SK-N-MC (cell line): ENCODE results near the gene HDAC4.

Experiments
- DNase-seq: peaks from one replicate; pipeline ENCODE4 v3.0.0-alpha.2; 2011; ENCODE audit warnings: low read depth, low spot score
- H3K27ac ChIP-seq: fragments of 200-600 bp; sonication (generic); 2 replicates; pipeline ENCODE4 v1.5.1; 2016; ENCODE audit warnings: mixed run types
- H3K36me3 ChIP-seq: fragments of 200-600 bp; sonication (generic); 2 replicates; pipeline ENCODE4 v1.6.1; 2017; ENCODE audit warnings: antibody characterized with exemption, low read length, mixed read lengths; ENCODE audit not compliant: insufficient read depth
- H3K4me3 ChIP-seq: fragments of 200-600 bp; sonication (generic); 2 replicates; pipeline ENCODE4 v1.5.1; 2016
- H3K9ac ChIP-seq: fragments of 200-600 bp; sonication (generic); 2 replicates; pipeline ENCODE4 v1.8.0; 2017; ENCODE audit warnings: mixed run types, mixed read lengths; ENCODE audit not compliant: insufficient read length
- H3K9me3 ChIP-seq: fragments of 200-600 bp; sonication (generic); 2 replicates; pipeline ENCODE4 v1.6.1; 2017; ENCODE audit warnings: low read depth, mild to moderate bottlenecking, antibody characterized with exemption, low read length, moderate library complexity, mixed read lengths
- EZH2 ChIP-seq: fragments of 200-600 bp; sonication (generic); IDR thresholded peaks from one replicate; pipeline ENCODE4 v1.6.1; 2017; ENCODE audit warnings: antibody characterized with exemption
- FOXP2 ChIP-seq: optimal IDR thresholded peaks from 2 replicates; pipeline ENCODE3; 2011; ENCODE audit warnings: mild to moderate bottlenecking, moderate library complexity; ENCODE audit not compliant: insufficient read depth; ENCODE audit errors: extremely low read length, control extremely low read depth
- POLR2AphosphoS5 ChIP-seq: IDR thresholded peaks from 2 replicates; pipeline ENCODE4 v1.6.1; 2012; ENCODE audit warnings: mild to moderate bottlenecking, low read depth, low read length, borderline replicate concordance

The HDAC4 gene

DNA sequence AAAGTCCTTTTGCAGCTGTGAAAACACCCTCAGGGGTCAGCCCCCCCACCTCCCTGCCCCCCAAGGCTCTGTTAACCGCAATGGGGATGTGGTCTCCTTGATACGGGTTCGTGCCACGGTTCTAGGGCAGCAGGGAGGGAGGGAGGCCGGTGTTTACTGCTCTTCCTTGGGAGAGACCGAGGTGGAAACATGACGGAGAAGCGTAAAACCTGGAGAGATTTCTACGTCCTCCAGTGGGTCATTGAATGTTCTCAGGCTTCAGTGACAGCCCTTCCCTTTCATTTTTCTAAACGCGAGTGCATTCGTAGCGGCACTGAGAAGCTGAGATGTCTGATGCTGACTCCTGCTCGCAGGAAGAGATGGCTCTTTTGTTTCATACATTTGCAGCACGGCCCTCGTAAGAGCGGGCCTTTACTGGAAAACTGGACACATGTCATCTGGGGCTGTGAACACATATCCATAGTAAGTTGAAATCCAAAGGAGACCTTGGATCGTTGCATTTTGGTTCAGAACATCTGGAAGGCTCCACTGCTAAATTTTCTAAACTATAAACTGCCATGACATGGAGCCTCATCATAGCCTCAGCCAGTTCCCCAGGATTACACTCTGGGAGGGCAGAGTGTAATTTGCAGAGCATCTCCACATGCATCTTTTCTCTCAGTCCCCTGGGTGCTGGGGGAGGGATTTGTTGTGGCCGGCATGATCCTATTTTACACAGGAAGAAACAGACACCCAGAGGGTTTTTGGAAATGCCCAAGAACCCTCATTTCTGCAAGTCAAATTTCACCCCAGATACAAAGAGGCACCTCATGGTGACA is 40.6 kb upstream of the HDAC4 start:
- H3K4me3 ChIP-seq = no peak overlapping the region

DNA sequence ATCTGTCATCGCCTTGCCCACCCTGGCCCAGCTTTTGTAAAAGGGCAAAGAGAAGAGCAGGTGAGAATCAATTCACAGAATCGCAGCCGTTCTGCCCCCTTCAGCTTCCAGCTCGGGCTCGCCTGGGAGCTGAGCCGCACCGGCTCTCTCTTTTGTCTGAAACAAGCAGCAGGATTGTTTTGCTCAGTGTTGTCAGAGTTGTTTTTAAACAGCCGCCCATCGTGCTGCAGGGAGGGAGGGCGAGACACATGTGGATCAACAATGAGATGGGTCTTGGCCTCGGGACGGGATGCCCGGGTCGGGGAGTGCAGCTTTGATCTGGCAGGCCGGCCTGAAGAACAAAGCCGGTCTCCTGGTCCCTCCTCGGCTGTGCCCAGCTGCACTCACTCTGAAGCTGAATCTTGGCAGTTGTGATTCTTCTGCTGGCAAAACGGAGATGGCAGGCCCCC is 39.7 kb upstream of the HDAC4 start:
- no peak for DNase-seq
- no peak overlapping the region for H3K4me3 ChIP-seq
- no peak overlapping the region for H3K9ac ChIP-seq

More for the DNA sequence above, 40.6 kb upstream of the HDAC4 start:
- H3K9me3 ChIP-seq = peaks cover 3% of the 10 kb centered on the region; the same call in 1 of the 2 replicates
- TF ChIP-seq POLR2AphosphoS5 (no peak), FOXP2 (no peak), EZH2 (no peak)
- DNase-seq = no peak
- no peak overlapping the region for H3K27ac ChIP-seq
- no peaks in the 10 kb centered on the region; the same call in 1 of the 2 replicates for H3K36me3 ChIP-seq
- H3K9ac ChIP-seq = no peak overlapping the region

DNA sequence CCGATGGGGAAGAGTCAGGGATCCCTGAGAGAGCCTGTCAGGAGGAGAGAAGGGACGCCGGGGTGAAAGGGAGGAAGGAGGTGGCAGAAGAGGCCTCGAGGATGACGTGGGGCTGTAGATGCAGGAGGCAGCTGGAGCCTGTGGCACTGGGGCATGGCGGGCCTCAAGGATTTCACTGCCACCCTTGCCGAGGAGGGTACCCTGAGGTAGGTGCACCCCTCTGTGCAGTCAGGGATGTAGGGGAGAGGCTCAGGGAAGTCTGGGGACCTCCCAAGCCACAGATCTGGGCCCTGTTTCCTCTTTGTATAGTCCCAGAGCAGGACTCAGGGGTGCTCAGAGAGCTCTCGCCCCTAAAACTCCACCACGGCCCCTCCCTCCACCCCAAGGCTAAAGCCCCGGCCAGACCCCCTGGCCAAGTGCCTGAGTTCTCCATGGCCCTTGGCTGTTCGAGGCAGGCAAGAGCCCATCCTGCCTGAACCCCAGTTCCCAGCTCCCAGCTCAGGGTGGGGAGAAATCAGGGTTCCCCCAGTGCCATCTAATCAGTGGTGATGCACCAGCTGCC is 39.0 kb upstream of the HDAC4 start:
- TF ChIP-seq POLR2AphosphoS5 = no peak
- no peak for TF ChIP-seq FOXP2
- TF ChIP-seq EZH2 = no peak
- Histone ChIP-seq H3K9me3 (no peaks in the 10 kb centered on the region), H3K36me3 (no peaks in the 10 kb centered on the region), H3K27ac (no peak overlapping the region), H3K4me3 (no peak overlapping the region), H3K9ac (no peak overlapping the region)
- DNase-seq = no peak

More for the DNA sequence above, 39.7 kb upstream of the HDAC4 start:
- Histone ChIP-seq H3K27ac (no peak overlapping the region), H3K36me3 (no peaks in the 10 kb centered on the region), H3K9me3 (no peaks in the 10 kb centered on the region)
- no peak for TF ChIP-seq POLR2AphosphoS5
- no peak for TF ChIP-seq FOXP2
- TF ChIP-seq EZH2 = no peak

DNA sequence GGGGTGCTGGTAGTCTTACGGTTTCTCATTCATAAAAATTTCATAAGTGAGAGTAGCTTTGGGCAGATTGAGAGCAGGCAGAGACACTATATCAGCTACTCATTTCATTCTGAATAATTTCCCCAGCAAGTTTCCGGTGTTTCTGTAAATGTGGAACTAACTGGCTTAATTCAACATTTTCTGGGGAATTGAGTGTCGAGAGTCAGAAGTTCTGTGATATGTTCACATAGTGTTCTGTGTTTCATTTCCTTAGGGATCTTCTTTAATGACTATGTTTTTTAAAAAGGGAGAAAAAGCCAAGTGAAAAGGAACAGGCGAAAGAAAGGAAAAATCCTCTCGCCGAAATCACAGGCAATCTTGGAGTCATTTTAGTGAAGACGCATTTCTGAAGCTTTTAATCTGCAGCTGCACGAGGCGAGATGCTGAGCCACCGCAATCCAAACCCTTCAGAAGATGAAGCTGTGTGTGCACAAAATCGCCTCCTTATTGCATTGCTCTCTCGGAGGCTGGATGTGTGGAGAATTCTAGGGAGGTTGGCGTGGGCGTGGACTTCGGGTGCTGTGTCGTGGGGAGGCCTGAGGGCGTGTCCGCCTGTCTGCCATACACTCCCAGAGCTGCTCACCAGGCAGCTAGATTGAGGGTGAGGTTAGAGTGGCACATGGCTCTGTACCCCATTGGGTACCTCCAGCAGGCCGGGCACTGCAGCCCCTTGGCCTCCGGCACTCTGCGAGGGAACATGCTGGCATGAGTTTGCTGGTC is 38.4 kb upstream of the HDAC4 start:
- Histone ChIP-seq H3K9me3 (no peaks in the 10 kb centered on the region), H3K36me3 (no peaks in the 10 kb centered on the region), H3K27ac (no peak overlapping the region), H3K4me3 (no peak overlapping the region), H3K9ac (no peak overlapping the region)
- no peak for DNase-seq
- TF ChIP-seq EZH2 (no peak), FOXP2 (no peak), POLR2AphosphoS5 (no peak)

DNA sequence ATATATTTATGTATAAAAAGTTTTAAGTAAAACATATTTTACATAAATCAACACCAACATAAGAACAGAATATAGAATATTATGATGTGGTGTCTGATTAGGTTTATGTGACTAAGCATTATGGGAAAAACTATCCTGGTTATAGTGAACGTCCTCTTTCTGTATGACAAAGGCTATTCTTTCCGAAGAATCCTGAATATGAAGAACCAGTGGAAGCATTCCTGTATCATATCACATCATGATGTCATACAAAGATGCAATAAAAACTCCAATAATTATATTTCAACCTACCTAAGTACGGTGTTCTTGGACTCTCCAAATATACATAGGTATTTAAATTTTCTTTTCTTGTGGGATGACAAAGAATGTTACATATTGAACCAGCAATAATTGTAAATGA is 37.5 kb upstream of the HDAC4 start:
- no peak overlapping the region for H3K4me3 ChIP-seq
- TF ChIP-seq POLR2AphosphoS5 (no peak), EZH2 (no peak), FOXP2 (no peak)
- no peak overlapping the region for H3K9ac ChIP-seq
- no peaks in the 10 kb centered on the region for H3K36me3 ChIP-seq
- no peak for DNase-seq
- no peak overlapping the region for H3K27ac ChIP-seq
- no peaks in the 10 kb centered on the region for H3K9me3 ChIP-seq

DNA sequence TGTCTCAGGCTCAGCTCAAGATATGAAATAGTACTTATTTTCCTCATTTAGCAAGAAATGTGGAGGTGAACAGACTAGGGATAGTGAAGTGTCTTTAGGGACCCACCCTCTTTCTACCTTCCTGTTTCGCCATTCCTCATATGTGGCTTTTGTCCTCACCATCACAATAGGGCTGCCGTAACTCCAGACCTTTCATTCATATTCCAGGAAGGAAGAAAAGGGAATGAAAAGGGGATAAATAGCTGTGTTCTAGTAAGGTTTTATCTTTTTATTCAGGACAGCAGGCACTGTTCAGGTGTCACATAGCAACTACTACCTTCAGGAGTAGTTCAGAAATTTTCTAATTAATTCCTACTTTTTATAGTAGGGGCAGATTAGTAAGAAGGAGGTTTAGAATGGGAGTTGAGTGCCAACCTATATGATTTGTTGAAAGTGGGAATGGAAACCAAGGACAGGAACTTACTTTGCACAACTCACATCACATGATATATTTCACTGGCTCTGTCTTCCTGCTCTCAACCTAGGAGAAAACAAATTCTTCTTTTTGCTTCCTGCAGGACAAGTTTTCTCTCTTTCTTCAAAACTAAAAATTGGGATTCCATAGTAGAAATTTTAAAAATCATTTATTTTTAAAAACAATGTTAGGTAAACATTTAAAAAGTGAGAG is 36.0 kb upstream of the HDAC4 start:
- TF ChIP-seq EZH2 (no peak), FOXP2 (no peak), POLR2AphosphoS5 (no peak)
- H3K27ac ChIP-seq = no peak overlapping the region
- H3K36me3 ChIP-seq = no peaks in the 10 kb centered on the region
- no peaks in the 10 kb centered on the region for H3K9me3 ChIP-seq
- no peak overlapping the region for H3K4me3 ChIP-seq
- H3K9ac ChIP-seq = no peak overlapping the region
- no peak for DNase-seq

DNA sequence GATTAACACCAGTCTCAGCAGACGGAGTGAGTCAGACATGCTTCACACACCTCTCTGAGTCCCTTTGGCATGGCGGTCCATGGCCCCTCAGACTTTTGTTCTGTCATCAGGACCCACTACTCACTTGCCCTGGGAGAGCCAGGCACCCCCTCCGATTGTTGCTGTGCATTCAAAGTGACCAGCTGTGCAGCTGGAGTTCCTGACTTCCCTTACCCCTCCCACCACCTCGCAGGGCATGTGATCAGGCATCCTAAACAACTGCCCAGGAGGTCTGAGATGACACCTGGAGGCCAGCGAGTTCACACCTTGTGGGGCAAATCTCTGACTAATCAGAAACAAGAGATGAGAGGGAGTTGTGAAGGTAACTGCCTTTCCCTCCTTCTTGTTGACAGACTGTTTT is 35.3 kb upstream of the HDAC4 start:
- DNase-seq = no peak
- Histone ChIP-seq H3K27ac (no peak overlapping the region), H3K9ac (no peak overlapping the region), H3K36me3 (no peaks in the 10 kb centered on the region), H3K9me3 (no peaks in the 10 kb centered on the region), H3K4me3 (no peak overlapping the region)
- TF ChIP-seq FOXP2 (no peak), POLR2AphosphoS5 (no peak), EZH2 (no peak)
